Activated CD8-positive, alpha-beta T cell treated with anti-CD3 and anti-CD28 coated beads, Interleukin-2, amount 10 ng/mL, durations not matched to agents 7 days and 5 days (primary cell): ENCODE results near the gene CD36. TPM values are rescaled to one million over a fixed set of nuclear protein-coding genes. Genes with fewer than 3 reads are reported as not detected.

ENCODE experiments used
- ATAC-seq: fragments of 150-1000 bp; cut with Tn5 transposase; one replicate; pipeline ENCODE4 v1.10.0; 2021; ENCODE audit warnings: moderate library complexity
- CTCF ChIA-PET: fragments of 350-600 bp; sonication (Branson Sonifier 250); formaldehyde crosslinking; loops from one replicate; lab custom pipeline; 2021; ENCODE audit warnings: antibody characterized with exemption; lab: Charles Lee
- POLR2A ChIA-PET: fragments of 350-600 bp; sonication (Branson Sonifier 250); formaldehyde crosslinking; loops from one replicate; lab custom pipeline; 2021; ENCODE audit warnings: antibody characterized with exemption; lab: Charles Lee
- DNase-seq: peaks from one replicate; pipeline ENCODE4 v3.0.0-alpha.2; 2020
- H3K27ac Mint-ChIP-seq: one replicate; pipeline ENCODE4 v1.8.0; 2021; ENCODE audit warnings: mild to moderate bottlenecking, mixed read lengths
- H3K27me3 Mint-ChIP-seq: one replicate; pipeline ENCODE4 v1.8.0; 2021; ENCODE audit warnings: low read depth, mixed read lengths
- H3K36me3 Mint-ChIP-seq: one replicate; pipeline ENCODE4 v1.8.0; 2021; ENCODE audit warnings: low read depth, mixed read lengths
- H3K4me1 Mint-ChIP-seq: one replicate; pipeline ENCODE4 v1.8.0; 2021; ENCODE audit warnings: low read depth, mixed read lengths
- H3K4me3 Mint-ChIP-seq: one replicate; pipeline ENCODE4 v1.8.0; 2021; ENCODE audit warnings: mild to moderate bottlenecking, mixed read lengths
- H3K9me3 Mint-ChIP-seq: one replicate; pipeline ENCODE4 v1.8.0; 2022; ENCODE audit warnings: mixed read lengths; ENCODE audit not compliant: insufficient read depth
- total RNA-seq, 2 experiments: library from RNA; stranded (reverse); gene quantifications; one replicate each; pipeline ENCODE4 v1.2.3, GENCODE V29; 2021

The CD36 gene
- total RNA-seq, result not detected

GRCh38 chr7:80637911-80638765 is at the start of gene CD36:
Gene CD36 (plus strand): TSS chr7:80638642. CDS start chr7:80646741, 8,099 bp downstream.
- CTCF ChIA-PET, result no interaction called here
- POLR2A ChIA-PET, result no interaction called here
- DNase-seq, result no peak
- Mint-ChIP-seq H3K36me3 (no peaks in the 10 kb centered on the region), H3K4me1 (no peaks in the 10 kb centered on the region), H3K27me3 (no peaks in the 10 kb centered on the region), H3K4me3 (no peak within 1 kb of the TSS), H3K27ac (no peak within 1 kb of the TSS), H3K9me3 (no peaks in the 10 kb centered on the region)
- ATAC-seq, result no peak

- POLR2A ChIA-PET, result no interaction called here
- Mint-ChIP-seq H3K36me3 (no peaks in the 10 kb centered on the region), H3K9me3 (no peaks in the 10 kb centered on the region), H3K4me3 (no peak overlapping the region), H3K4me1 (no peaks in the 10 kb centered on the region), H3K27me3 (no peaks in the 10 kb centered on the region), H3K27ac (no peak overlapping the region)
- CTCF ChIA-PET, result no interaction called here
- ATAC-seq (no peak), DNase-seq (no peak)
These were observed 48.8 kb upstream of the CD36 start for GRCh38 chr7:80589631-80590030.

GRCh38 chr7:80591654-80592053 is 46.8 kb upstream of the CD36 start:
- no peaks in the 10 kb centered on the region for H3K9me3 Mint-ChIP-seq
- H3K27me3 Mint-ChIP-seq, result no peaks in the 10 kb centered on the region
- no peak for DNase-seq
- H3K27ac Mint-ChIP-seq, result no peak overlapping the region
- H3K36me3 Mint-ChIP-seq, result no peaks in the 10 kb centered on the region
- no peaks in the 10 kb centered on the region for H3K4me1 Mint-ChIP-seq
- POLR2A ChIA-PET, result no interaction called here
- H3K4me3 Mint-ChIP-seq, result no peak overlapping the region
- ATAC-seq, result no peak
- CTCF ChIA-PET, result no interaction called here

GRCh38 chr7:80593869-80594586 is 44.4 kb upstream of the CD36 start:
- DNase-seq, result no peak
- no peaks in the 10 kb centered on the region for H3K9me3 Mint-ChIP-seq
- no peaks in the 10 kb centered on the region for H3K4me1 Mint-ChIP-seq
- ChIA-PET POLR2A (no interaction called here), CTCF (no interaction called here)
- H3K27me3 Mint-ChIP-seq, result no peaks in the 10 kb centered on the region
- H3K36me3 Mint-ChIP-seq, result no peaks in the 10 kb centered on the region
- ATAC-seq, result no peak
- no peak overlapping the region for H3K4me3 Mint-ChIP-seq
- no peak overlapping the region for H3K27ac Mint-ChIP-seq

- CTCF ChIA-PET, result no interaction called here
- POLR2A ChIA-PET, result no interaction called here
- no peaks in the 10 kb centered on the region for H3K36me3 Mint-ChIP-seq
- no peaks in the 10 kb centered on the region for H3K9me3 Mint-ChIP-seq
- no peak overlapping the region for H3K4me3 Mint-ChIP-seq
- ATAC-seq (no peak), DNase-seq (no peak)
- no peak overlapping the region for H3K27ac Mint-ChIP-seq
- no peaks in the 10 kb centered on the region for H3K27me3 Mint-ChIP-seq
- H3K4me1 Mint-ChIP-seq, result no peaks in the 10 kb centered on the region
These were observed 41.4 kb upstream of the CD36 start for GRCh38 chr7:80596933-80597517.

GRCh38 chr7:80597875-80598274 is 40.6 kb upstream of the CD36 start:
- Mint-ChIP-seq H3K27me3 (no peaks in the 10 kb centered on the region), H3K4me1 (no peaks in the 10 kb centered on the region), H3K4me3 (no peak overlapping the region), H3K9me3 (no peaks in the 10 kb centered on the region), H3K27ac (no peak overlapping the region), H3K36me3 (no peaks in the 10 kb centered on the region)
- POLR2A ChIA-PET, result no interaction called here
- DNase-seq, result no peak
- CTCF ChIA-PET, result interaction anchor here (0.6 kb wide), 1 partner anchor 243 kb away, joined by 3 read pairs; no protein-coding TSS in a partner anchor
- ATAC-seq, result no peak

- no peak for ATAC-seq
- no peaks in the 10 kb centered on the region for H3K9me3 Mint-ChIP-seq
- no peak overlapping the region for H3K27ac Mint-ChIP-seq
- H3K4me1 Mint-ChIP-seq, result no peaks in the 10 kb centered on the region
- ChIA-PET POLR2A (no interaction called here), CTCF (interaction anchor here (1.1 kb wide), 1 partner anchor 14 kb away, joined by 5 read pairs; no protein-coding TSS in a partner anchor)
- H3K36me3 Mint-ChIP-seq, result no peaks in the 10 kb centered on the region
- no peaks in the 10 kb centered on the region for H3K27me3 Mint-ChIP-seq
- H3K4me3 Mint-ChIP-seq, result no peak overlapping the region
- no peak for DNase-seq
These were observed 38.4 kb upstream of the CD36 start for GRCh38 chr7:80600046-80600445.

GRCh38 chr7:80601999-80602398 is 36.4 kb upstream of the CD36 start:
- no peak for ATAC-seq
- ChIA-PET CTCF (no interaction called here), POLR2A (no interaction called here)

GRCh38 chr7:80603940-80604339 is 34.5 kb upstream of the CD36 start:
- DNase-seq (no peak), ATAC-seq (no peak)
- no peaks in the 10 kb centered on the region for H3K4me1 Mint-ChIP-seq
- H3K27me3 Mint-ChIP-seq, result no peaks in the 10 kb centered on the region
- POLR2A ChIA-PET, result no interaction called here
- CTCF ChIA-PET, result no interaction called here
- H3K36me3 Mint-ChIP-seq, result no peaks in the 10 kb centered on the region
- H3K9me3 Mint-ChIP-seq, result no peaks in the 10 kb centered on the region
- H3K4me3 Mint-ChIP-seq, result no peak overlapping the region
- H3K27ac Mint-ChIP-seq, result no peak overlapping the region

More at GRCh38 chr7:80601999-80602398, 36.4 kb upstream of the CD36 start:
- Mint-ChIP-seq H3K4me1 (no peaks in the 10 kb centered on the region), H3K9me3 (no peaks in the 10 kb centered on the region), H3K36me3 (no peaks in the 10 kb centered on the region), H3K27me3 (no peaks in the 10 kb centered on the region), H3K27ac (no peak overlapping the region), H3K4me3 (no peak overlapping the region)
- no peak for DNase-seq

- Mint-ChIP-seq H3K4me3 (no peak overlapping the region), H3K36me3 (no peaks in the 10 kb centered on the region), H3K4me1 (no peaks in the 10 kb centered on the region), H3K9me3 (no peaks in the 10 kb centered on the region), H3K27ac (no peak overlapping the region), H3K27me3 (no peaks in the 10 kb centered on the region)
- ChIA-PET CTCF (no interaction called here), POLR2A (no interaction called here)
- DNase-seq, result no peak
- no peak for ATAC-seq
These were observed 34.0 kb upstream of the CD36 start for GRCh38 chr7:80604436-80604835.

GRCh38 chr7:80607136-80607535 is 31.3 kb upstream of the CD36 start:
- Mint-ChIP-seq H3K4me1 (no peaks in the 10 kb centered on the region), H3K9me3 (no peaks in the 10 kb centered on the region), H3K36me3 (no peaks in the 10 kb centered on the region), H3K27ac (no peak overlapping the region), H3K4me3 (no peak overlapping the region), H3K27me3 (no peaks in the 10 kb centered on the region)
- POLR2A ChIA-PET, result no interaction called here
- ATAC-seq (no peak), DNase-seq (no peak)
- CTCF ChIA-PET, result interaction anchor here (0.7 kb wide), 1 partner anchor 44 kb away, joined by 3 read pairs; no protein-coding TSS in a partner anchor

- ATAC-seq, result no peak
- Mint-ChIP-seq H3K4me1 (no peaks in the 10 kb centered on the region), H3K4me3 (no peak overlapping the region), H3K27ac (no peak overlapping the region), H3K9me3 (no peaks in the 10 kb centered on the region), H3K27me3 (no peaks in the 10 kb centered on the region), H3K36me3 (no peaks in the 10 kb centered on the region)
- ChIA-PET CTCF (no interaction called here), POLR2A (no interaction called here)
- no peak for DNase-seq
These were observed 30.1 kb upstream of the CD36 start for GRCh38 chr7:80608336-80608735.
